ENCODE measurements around the gene MED20. TPM values are rescaled to one million over a fixed set of nuclear protein-coding genes. Genes with fewer than 3 reads are reported as not detected.

Gene MED20
- total RNA-seq, 1 donor, result 23.7 TPM

DNA sequence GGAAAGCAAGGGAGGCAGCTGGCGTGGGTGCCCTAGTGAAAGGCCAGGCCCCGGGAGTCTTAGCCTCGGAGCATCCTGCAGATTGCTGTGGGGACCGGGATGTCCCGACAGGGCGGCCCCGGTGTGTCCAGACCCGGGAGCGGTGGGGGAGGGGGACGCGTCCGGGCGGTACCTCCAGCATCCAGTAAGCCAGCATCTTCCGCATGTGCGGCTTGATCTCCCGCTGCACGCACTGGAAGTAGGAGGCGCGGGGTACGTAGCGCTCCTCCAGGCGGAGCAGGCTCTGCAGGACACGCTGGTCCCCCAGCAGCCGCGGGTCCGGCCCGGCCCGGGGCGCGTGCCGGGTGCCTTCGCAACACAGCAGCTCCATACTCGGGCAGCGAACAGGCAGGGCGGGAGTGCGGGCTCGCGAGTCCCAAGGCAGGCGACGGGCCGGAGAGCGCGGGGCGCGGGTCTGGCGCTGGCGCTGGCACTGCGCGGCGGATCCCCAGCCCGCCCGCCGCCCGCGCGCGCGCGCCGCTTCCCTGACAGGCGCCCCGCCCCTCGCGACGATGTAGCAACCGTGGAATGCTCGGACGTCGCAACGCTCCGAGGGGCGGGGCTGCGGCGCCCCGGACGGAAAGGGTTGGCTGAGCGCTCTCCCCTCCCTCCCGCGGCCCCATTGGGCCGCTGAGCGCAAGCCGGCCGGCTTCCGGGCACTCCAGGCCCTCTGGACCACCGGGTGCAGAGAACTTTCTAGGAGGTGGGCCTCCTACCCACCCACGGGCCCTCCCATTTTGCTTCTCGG lies 20.5 kb upstream of the MED20 start, which contains the start of gene CCND3:
CCND3 (minus strand) TSS at position 529 of the 787 bp plus-strand sequence; CDS start at position 370, 159 bp downstream.
- peak; percentile 58 to 76 (median 72) for DNase-seq (ENCODE audit: low read depth in 2 of 3, low spot score in 2 of 3)

DNA sequence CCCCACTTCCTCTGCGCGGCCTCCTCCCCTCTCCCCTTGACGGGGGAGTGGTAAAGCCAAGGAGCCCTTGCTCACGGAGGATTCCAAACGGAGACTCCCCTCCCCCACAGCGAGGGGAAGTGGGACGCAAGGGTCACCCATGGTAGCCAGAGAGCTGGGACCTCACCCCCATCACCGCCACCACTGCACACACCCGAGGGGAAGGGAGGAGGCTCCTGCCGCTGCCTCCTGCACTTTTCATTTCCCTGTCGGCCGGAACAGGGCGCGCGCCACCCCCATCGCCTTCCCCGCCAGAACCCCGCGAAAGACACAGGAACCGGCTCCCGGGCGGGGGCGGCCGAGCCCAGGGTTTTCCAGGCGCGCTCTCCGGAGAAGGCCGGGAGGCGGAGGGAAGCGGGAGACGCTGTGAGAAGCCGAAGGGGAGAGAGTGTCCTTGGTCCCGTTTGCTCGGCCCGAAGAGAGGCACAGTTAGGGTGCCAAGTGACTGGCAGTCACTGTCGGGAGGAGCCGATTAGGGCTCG lies 19.9 kb upstream of the MED20 start:
- no peak for DNase-seq (ENCODE audit: low read depth in 2 of 3, low spot score in 2 of 3)

DNA sequence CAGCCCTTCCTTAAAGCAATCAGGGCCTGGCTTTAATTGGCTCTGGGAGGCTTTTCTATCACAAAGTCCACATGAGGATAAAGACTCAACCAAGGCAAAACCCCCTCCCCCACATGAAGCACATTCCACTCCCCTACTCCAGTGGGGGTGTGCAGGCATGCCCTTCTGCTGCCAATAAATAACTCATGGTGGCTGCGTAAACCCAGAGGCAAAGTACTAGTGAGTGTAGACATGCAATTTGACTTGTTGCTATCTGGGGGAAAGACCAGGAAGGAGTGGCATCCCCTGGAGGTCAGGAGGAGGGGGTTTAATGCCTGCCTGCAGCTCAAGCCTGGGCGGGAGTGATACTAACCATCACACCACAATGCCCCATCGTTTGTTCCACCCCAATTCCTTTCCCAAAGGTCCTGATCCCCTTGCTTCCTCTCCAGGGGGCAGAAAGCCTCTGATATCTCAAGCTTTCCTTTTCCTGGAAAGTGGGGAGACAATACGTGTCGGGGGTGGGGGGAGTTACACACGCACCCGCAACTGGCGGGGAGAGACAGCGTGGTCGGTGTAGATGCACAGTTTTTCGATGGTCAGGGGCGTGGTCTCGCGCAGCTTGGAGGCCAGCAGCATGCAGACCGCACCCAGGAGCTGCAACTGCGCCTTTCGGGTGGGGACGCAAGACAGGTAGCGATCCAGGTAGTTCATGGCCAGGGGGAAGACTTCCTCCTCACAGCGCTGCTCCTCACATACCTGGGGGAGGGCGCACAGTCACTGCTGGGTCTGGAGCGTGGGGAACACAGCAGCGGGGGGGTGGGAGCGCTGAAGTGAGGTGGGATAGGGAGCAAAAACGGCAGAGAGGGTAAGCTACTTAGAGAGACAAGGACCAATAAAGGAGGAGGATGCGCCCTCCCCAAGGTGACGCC lies 19.2 kb upstream of the MED20 start:
- peak in 2 of 3 donors; percentile 40 to 48 for DNase-seq (ENCODE audit: low read depth in 2 of 3, low spot score in 2 of 3)

DNA sequence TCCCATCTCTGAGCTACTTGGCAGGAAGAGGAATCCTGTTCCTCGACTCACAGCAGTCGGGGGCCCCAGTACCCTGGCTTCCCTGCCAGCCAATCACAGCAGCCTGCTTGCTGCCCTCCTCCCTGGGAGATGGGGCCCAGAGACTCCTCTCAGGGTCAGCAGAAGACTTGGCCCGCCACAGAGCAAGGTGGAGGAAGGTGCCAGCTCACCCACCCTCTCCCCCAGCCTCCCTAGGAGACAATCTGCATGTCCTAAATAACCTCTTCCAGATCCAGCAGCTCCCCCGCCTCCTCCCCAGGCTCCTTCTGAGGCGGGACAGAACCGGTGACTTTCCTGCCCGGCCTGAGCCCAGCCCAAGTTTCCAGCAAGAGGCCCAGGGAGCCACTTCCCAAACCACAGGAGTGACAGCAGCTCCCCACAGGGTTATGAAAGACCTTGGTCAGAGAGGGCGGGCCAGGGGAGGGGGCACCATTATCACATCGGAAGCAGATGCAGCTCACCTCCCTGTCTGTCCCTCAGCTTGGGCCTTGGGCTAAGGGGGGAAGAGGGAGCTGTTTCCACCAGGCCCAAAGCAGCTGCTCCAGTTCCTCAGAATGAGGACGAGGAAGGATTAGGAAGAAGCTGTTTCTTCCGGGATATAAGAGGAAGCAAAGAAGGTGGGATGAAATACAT lies 18.4 kb upstream of the MED20 start:
- DNase-seq (ENCODE audit: low read depth in 2 of 3, low spot score in 2 of 3), result peak in 2 of 3 donors; percentile 85 to 86

DNA sequence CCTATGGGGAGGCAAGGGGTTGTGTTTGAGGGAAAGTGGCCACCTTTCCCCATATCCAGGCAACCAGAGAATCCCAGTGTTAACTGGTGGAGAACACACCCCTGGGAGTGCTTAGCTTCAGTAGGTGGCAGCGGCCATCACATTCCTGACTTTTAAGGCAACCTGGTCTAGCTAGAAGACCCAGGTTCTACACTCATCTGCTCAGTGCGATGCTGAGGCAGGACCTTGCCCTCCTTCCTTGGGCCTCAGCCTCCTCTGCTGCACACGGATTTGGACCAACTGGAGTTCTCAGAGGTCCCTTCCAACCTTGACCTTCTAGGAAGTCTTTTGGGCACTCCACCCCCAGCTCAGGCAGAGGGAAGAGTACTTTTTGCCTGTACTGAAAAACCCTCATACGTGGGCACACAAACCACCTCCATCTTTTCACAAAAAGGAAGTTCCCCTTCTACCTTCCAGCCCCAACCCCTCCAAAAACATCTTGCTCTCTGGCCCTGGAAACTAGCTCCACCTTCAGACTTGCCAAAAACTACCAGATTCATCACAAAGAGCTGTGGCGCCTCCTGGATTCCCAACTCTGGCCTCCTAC lies 17.7 kb upstream of the MED20 start:
- DNase-seq (ENCODE audit: low read depth in 2 of 3, low spot score in 2 of 3), result peak in 1 of 3 donors; percentile 31

DNA sequence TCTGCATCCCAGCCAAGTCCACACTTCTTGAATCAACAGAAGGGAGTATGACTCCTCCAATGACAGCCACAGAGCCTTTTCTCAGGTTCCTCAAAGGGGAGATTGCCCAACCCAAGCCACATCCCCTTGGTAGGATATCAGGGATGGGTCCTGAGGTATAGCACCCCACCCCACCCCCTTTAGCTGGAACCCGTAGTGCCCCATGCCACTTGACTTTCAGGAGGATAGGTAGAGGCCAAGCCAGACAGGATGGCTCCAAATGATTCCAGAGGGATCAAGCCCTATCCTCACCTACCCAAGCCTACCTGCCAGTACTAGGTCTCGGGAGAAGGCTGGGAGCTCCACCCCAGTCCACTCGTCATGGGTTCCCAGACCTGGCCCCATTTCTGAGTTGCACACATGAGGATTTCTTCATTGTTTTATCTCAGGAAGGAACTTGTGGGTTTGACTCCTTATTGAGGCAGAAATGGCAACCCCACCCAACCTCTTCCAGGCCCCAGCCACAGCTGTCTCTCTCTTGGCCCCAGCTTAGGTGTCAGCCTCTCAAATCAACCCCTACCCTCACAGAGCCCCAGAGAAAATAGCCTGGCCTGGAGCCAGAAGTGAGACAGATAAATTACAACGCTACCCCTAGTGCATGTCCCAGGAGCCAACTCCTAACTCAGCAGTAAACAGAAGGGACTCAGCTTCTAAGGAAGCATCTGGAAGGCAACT lies 17.1 kb upstream of the MED20 start:
- peak in 2 of 3 donors; percentile 50 to 79 for DNase-seq (ENCODE audit: low read depth in 2 of 3, low spot score in 2 of 3)

DNA sequence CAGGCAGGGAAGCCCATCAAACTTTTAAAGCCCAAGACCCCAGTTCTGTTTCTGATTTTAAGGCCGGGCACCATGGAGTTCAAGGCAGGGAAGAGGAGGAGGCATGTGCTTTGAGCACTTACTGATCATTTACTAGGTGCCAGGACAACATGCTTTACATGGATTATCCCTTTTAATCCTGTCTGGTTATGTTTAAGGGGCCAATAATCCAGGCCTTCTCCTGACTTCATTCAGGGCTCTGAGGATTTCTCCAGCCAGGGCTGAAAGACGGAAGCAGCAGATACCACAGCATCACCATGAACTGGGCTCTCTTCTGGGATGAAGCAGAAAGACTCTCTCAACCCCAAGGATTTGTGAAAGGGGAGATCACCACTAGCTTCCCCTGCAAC lies 16.5 kb upstream of the MED20 start:
- no peak for DNase-seq (ENCODE audit: low read depth in 2 of 3, low spot score in 2 of 3)

DNA sequence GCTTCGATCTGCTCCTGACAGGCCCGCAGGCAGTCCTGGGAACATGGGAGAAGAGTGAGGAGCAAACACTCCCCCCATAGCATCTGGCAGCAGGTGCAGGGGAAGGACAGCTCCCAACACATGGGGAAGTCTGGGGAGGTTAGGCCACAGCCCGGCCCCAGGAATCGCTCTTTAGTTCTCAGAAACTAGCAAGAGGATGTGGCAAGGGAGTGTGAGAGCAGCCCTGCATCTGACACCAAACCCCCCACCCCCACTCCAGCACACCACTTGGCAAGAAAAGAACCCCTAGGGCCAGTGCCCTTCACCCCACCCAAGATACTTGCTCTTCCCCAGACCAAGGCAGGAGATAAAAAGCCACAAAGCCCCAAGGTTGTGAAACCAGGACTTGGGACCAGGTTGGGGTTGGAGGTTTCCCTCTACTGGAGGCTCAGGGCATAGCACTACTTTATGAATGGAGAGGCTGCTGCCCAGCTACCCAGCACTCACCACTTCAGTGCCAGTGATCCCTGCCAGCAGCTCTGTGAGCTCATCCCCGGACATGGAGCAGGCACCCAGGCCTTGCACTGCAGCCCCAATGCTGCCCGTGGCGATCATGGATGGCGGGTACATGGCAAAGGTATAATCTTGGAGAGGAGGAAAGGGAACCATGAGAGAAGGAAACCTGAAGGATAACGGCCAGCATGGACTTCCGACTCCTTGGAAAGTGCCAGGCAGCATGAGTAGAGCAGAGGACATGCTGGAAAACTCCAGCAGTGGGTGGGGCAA lies 15.3 kb upstream of the MED20 start:
- peak; percentile 50 to 99 (median 95) for DNase-seq (ENCODE audit: low read depth in 2 of 3, low spot score in 2 of 3)

DNA sequence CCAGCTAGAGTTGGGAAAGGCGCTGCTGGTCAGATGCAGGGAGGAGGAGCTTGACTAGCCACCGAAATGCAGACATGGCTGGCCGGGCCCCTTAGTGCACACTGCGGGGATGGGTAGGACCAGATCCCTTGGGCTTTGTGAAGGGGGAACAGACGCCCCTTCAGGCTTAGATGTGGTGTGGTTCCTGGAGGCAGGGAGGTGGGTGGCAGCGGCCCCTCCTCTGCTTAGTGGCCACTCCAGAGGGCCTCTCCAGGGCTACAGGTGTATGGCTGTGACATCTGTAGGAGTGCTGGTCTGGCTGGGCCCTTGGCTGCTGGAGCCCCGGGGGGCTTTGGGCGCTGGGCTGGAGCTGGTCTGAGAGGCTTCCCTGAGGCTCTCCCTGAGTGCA lies 14.7 kb upstream of the MED20 start:
- no peak for DNase-seq (ENCODE audit: low read depth in 2 of 3, low spot score in 2 of 3)

DNA sequence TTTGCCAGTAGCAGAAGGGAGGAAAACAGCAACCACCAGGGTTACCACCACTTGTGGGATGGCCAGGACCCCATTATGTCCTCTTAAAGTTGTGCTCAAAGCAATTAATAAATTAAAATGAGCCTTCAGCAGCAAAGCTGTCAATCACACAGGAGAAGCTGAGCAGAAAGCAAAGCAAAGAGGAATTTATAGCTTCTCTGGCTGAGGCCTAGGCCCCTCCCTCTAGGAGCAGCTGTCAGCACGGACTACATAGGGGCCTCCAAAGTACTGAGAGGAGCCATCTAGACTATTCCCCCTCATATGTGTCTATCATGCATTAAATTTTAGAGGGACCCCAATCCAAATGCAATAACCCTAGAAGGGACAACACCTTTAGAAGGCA lies 14.2 kb upstream of the MED20 start:
- no peak for DNase-seq (ENCODE audit: low read depth in 2 of 3, low spot score in 2 of 3)

DNA sequence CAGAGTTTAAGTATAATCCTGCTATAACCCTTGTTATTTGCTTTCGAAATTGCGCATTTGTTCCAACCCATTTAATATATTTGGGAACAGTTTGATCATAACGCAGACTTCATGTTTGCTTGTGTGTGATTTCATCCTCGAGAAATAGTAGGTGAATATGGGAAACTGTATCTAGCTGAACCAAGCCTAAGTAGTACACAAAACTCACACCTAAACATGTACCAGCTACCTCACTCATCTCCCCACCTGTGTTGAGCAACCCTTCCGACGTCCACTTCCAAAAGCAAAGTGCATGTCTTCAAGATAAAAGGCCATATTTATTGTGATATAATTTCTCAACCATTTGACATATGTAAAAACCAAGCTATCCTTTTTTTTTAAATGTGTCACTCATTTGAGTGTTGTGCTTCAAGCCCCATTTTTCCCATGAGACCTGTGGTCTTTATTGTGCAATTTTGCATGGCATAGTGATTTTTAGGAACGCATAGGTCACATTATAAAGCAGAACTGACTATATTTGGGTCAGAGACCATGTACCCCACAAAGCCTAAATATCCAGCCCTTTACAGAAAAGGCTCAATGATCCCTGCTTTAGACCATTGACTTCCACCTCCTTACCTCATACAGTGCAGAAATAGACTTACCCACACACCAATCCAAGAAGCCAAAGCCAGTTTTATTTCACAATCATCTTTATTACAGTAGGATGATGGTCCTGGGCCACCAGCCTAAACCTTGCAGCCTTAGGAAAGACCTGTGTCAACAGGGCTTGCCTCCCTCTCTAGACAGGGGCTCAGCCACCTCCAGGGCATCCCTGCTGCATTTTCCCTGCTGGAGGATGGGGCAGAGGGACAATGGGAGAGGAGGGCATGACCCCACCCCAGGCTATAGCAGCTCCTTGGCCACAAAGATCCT lies 13.6 kb upstream of the MED20 start:
- no peak for DNase-seq (ENCODE audit: low read depth in 2 of 3, low spot score in 2 of 3)

DNA sequence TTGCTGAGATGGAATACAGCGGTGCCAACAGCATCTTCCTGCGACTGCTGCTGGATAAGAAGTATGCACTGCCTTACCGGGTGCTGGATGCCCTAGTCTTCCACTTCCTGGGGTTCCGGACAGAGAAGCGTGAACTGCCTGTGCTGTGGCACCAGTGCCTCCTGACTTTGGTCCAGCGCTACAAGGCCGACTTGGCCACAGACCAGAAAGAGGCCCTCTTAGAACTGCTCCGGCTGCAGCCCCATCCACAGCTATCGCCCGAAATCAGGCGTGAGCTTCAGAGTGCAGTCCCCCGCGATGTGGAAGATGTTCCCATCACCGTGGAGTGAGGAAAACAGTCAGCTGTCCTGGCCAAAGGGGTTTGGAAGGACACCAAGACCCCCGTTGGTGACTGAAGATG lies 11.4 kb upstream of the MED20 start:
- DNase-seq (ENCODE audit: low read depth in 2 of 3, low spot score in 2 of 3), result no peak

DNA sequence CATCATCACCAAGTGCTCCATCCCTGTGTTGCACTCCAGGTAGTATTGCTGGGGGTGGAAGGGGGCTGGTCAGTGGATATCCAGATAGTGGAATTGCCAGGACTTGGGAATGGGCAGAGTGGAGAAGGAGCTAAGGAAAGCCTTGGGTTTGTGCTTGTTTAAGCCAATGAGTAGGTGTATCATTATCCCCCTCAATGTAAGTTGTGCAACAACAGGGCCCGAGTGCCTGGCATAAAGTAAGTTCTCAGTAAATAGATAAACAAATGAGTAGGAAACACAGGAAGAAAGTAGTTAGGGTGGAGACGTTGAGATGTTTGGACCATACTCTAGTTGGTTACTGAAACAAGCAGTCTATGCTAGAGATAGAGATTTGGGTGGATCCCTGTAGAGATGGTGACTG lies 10.9 kb upstream of the MED20 start:
- DNase-seq (ENCODE audit: low read depth in 2 of 3, low spot score in 2 of 3), result no peak

DNA sequence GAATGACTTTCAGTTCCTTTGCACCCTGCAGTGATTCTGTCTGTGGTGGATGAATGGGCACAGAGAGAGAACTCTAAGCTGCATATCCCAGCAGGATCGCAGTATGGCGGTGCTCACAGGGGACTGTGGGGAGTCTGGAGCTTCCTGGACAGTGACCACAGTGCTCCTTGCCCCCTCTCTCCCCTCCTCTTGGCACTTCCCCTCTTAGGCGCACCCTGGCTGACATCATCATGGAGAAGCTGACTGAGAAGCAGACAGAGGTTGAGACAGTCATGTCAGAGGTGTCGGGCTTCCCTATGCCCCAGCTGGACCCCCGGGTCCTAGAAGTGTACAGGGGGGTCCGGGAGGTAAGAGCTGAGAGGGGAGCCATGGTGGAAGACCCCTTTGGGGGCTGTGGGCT lies 9.0 kb upstream of the MED20 start:
- DNase-seq (ENCODE audit: low read depth in 2 of 3, low spot score in 2 of 3), result no peak

DNA sequence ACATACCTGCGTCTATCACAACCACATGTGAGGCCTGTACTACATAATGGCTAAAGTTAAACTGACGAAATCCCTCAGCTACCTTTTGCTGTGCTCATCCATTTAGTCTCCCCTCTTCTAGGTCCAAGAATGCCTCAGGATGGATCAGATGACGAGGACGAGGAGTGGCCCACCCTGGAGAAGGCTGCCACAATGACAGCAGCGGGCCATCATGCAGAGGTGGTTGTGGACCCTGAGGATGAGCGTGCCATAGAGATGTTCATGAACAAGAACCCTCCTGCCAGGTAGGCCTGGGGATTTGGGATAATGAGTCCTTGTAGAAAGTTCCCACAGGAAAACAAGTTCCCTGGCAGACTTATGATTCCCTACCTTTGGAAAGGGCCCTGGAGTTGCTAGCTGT lies 6.3 kb upstream of the MED20 start:
- DNase-seq (ENCODE audit: low read depth in 2 of 3, low spot score in 2 of 3), result no peak

DNA sequence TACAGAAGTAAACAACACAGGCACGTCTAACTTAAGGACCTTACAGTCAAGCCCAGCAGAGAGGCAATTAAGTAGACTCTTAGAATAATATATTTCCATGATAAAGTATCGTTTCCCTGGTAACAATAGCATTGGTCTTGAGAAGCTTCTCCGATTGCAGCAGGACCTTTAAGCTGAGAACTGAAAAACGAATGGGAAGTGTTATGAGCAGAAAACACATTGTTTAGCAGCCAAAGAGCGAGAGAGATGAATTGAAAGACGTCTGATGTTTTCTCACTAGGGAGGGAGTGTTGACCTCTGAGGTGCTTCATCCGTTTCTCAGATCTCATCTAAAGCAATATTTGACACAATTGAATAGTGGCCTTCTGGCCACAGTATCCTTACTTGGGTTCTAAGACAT lies 1.2 kb upstream of the MED20 start:
- no peak for DNase-seq (ENCODE audit: low read depth in 2 of 3, low spot score in 2 of 3)

DNA sequence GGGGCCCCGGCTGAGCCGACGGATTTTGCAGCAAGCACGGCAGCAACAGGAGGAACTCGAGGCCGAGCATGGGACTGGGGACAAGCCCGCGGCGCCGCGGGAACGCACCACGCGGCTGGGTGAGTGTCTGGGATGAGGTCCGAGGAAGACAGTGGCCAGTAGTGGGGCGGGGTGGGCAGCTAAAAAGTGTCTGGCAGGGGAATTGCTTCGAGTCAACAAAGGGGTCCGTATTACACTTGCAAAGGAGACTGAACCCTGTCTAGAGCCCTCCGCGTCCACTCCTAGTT lies 716 bp upstream of the MED20 start:
- DNase-seq (ENCODE audit: low read depth in 2 of 3, low spot score in 2 of 3), result no peak

DNA sequence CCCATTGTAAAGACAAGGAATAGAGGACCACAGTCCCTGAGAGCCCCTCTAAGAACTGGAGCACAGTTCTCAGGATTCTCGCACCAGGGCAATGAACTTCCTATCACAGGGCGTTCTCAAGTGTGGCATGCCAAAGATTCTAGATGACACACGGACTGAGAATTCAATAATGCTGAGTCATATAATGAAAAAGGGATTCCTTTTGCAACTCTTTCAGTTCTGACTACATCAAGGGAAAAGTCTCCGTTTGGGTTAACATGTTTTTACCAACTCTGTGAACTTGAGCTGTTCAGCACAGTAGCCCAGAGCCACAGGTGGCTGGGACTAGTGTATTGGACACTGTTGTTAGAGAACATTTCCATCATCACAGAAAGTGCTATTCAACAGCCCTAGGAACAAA lies 3.4 kb downstream of the MED20 start:
- DNase-seq (ENCODE audit: low read depth in 2 of 3, low spot score in 2 of 3), result no peak
